Activated CD8-positive, alpha-beta T cell treated with anti-CD3 and anti-CD28 coated beads for 36 hours (primary cell): Measurements from ENCODE around the gene OSBP. TPM values are rescaled to one million over a fixed set of nuclear protein-coding genes. Genes with fewer than 3 reads are reported as not detected.

ENCODE experiments used
- ATAC-seq: fragments of 200-7000 bp; cut with Tn5 transposase; one replicate; pipeline ENCODE4 v1.10.0; 2021; ENCODE audit warnings: mild to moderate bottlenecking, moderate library complexity
- CTCF ChIA-PET: fragments of 350-600 bp; sonication (Branson Sonifier 250); formaldehyde crosslinking; loops from one replicate; lab custom pipeline; 2021; ENCODE audit warnings: antibody characterized with exemption; lab: Charles Lee
- POLR2A ChIA-PET: fragments of 350-600 bp; sonication (Branson Sonifier 250); formaldehyde crosslinking; loops from one replicate; lab custom pipeline; 2021; ENCODE audit warnings: antibody characterized with exemption; lab: Charles Lee
- DNase-seq: peaks from one replicate; pipeline ENCODE4 v3.0.0-alpha.2; 2020
- H3K27ac Mint-ChIP-seq: one replicate; pipeline ENCODE4 v1.8.0; 2021; ENCODE audit warnings: mild to moderate bottlenecking, mixed read lengths
- H3K27me3 Mint-ChIP-seq: one replicate; pipeline ENCODE4 v1.8.0; 2021; ENCODE audit warnings: mixed read lengths
- H3K36me3 Mint-ChIP-seq: one replicate; pipeline ENCODE4 v1.8.0; 2021; ENCODE audit warnings: low read depth, mixed read lengths
- H3K4me1 Mint-ChIP-seq: one replicate; pipeline ENCODE4 v1.8.0; 2021; ENCODE audit warnings: low read depth, mixed read lengths
- H3K4me3 Mint-ChIP-seq: one replicate; pipeline ENCODE4 v1.8.0; 2021; ENCODE audit warnings: mild to moderate bottlenecking, moderate library complexity, mixed read lengths
- H3K9me3 Mint-ChIP-seq: one replicate; pipeline ENCODE4 v1.8.0; 2021; ENCODE audit warnings: mixed read lengths
- CTCF ChIP-seq: fragments of 200-600 bp; IDR thresholded peaks from one replicate; pipeline ENCODE4 v1.8.0; 2022; ENCODE audit warnings: antibody characterized with exemption, mild to moderate bottlenecking
- intact Hi-C: fragments of 100-400 bp; cut with micrococcal nuclease; formaldehyde crosslinking; loops from one replicate; pipeline ENCODE4 v1.10.0; 2022
- total RNA-seq, 2 experiments: library from RNA; stranded (reverse); gene quantifications; one replicate each; pipeline ENCODE4 v1.2.3, GENCODE V29; 2021

OSBP gene
- total RNA-seq = 10 to 100 TPM; 38.1 to 41.0 TPM

GRCh38 chr11:59615637-59616395, at the start of gene OSBP:
Gene OSBP, minus strand, starts transcription at chr11:59615774. Its CDS starts 110 bp downstream, at chr11:59615664.
- Mint-ChIP-seq H3K27ac (peak within 1 kb of the TSS; percentile 96), H3K4me1 (peaks cover 33% of the 10 kb centered on the region), H3K4me3 (peak within 1 kb of the TSS; percentile 96), H3K36me3 (peaks cover 20% of the 10 kb centered on the region), H3K9me3 (no peaks in the 10 kb centered on the region), H3K27me3 (no peaks in the 10 kb centered on the region)
- CTCF ChIA-PET = interaction anchor here (0.6 to 1.6 kb wide), 5 partner anchors 10 to 57 kb away, joined by 3 to 7 read pairs (median 4); no protein-coding TSS in a partner anchor
- POLR2A ChIA-PET = interaction anchor here (0.6 to 3.7 kb wide), 9 partner anchors 11 to 567 kb away, joined by 3 to 16 read pairs (median 4); partner anchors contain the start of genes MS4A6A and PATL1
- no peak for TF ChIP-seq CTCF
- DNase-seq = peak; percentile 99
- peak; percentile 85 for ATAC-seq
- intact Hi-C loops = loop anchor here (1.0 kb wide), 1 partner anchor 53 kb away; the partner anchor contains the start of gene PATL1

GRCh38 chr11:59660621-59661020, 45.0 kb upstream of the OSBP start:
- no peak for DNase-seq
- H3K9me3 Mint-ChIP-seq = no peaks in the 10 kb centered on the region
- peaks cover 35% of the 10 kb centered on the region for H3K4me1 Mint-ChIP-seq
- POLR2A ChIA-PET = interaction anchor here (1.2 kb wide), 1 partner anchor 66 kb away, joined by 4 read pairs; no protein-coding TSS in a partner anchor
- H3K4me3 Mint-ChIP-seq = no peak overlapping the region
- intact Hi-C loops = no loop called here
- no peak for ATAC-seq
- peaks cover 52% of the 10 kb centered on the region for H3K36me3 Mint-ChIP-seq
- no peak for TF ChIP-seq CTCF
- CTCF ChIA-PET = interaction anchor here (1.2 kb wide), 1 partner anchor 149 kb away, joined by 3 read pairs; no protein-coding TSS in a partner anchor
- H3K27me3 Mint-ChIP-seq = no peaks in the 10 kb centered on the region
- peak overlapping the region; percentile 28 for H3K27ac Mint-ChIP-seq

- CTCF ChIA-PET = no interaction called here
These were observed 44.4 kb upstream of the OSBP start for GRCh38 chr11:59659981-59660380.

GRCh38 chr11:59658036-59658435, 42.5 kb upstream of the OSBP start:
- no peak for TF ChIP-seq CTCF
- ATAC-seq = no peak
- no peak overlapping the region for H3K27ac Mint-ChIP-seq
- H3K4me3 Mint-ChIP-seq = no peak overlapping the region
- H3K27me3 Mint-ChIP-seq = no peaks in the 10 kb centered on the region
- peaks cover 18% of the 10 kb centered on the region for H3K4me1 Mint-ChIP-seq
- H3K36me3 Mint-ChIP-seq = peaks cover 56% of the 10 kb centered on the region
- intact Hi-C loops = no loop called here
- POLR2A ChIA-PET = interaction anchor here (0.7 to 0.9 kb wide), 2 partner anchors 22 to 87 kb away, joined by 3 read pairs; no protein-coding TSS in a partner anchor
- CTCF ChIA-PET = no interaction called here
- DNase-seq = no peak
- H3K9me3 Mint-ChIP-seq = no peaks in the 10 kb centered on the region

More at GRCh38 chr11:59659981-59660380, 44.4 kb upstream of the OSBP start:
- Mint-ChIP-seq H3K27me3 (no peaks in the 10 kb centered on the region), H3K4me1 (peaks cover 32% of the 10 kb centered on the region), H3K36me3 (peaks cover 53% of the 10 kb centered on the region), H3K9me3 (no peaks in the 10 kb centered on the region), H3K4me3 (no peak overlapping the region), H3K27ac (peak overlapping the region; percentile 28)
- DNase-seq = no peak
- no peak for TF ChIP-seq CTCF
- no peak for ATAC-seq
- intact Hi-C loops = no loop called here
- POLR2A ChIA-PET = interaction anchor here (1.2 kb wide), 1 partner anchor 14 kb away, joined by 4 read pairs; no protein-coding TSS in a partner anchor

GRCh38 chr11:59654893-59655292, 39.3 kb upstream of the OSBP start:
- no peak for DNase-seq
- peaks cover 66% of the 10 kb centered on the region for H3K36me3 Mint-ChIP-seq
- intact Hi-C loops = no loop called here
- no peaks in the 10 kb centered on the region for H3K9me3 Mint-ChIP-seq
- no peaks in the 10 kb centered on the region for H3K4me1 Mint-ChIP-seq
- CTCF ChIA-PET = interaction anchor here (0.7 to 1.4 kb wide), 3 partner anchors 31 to 75 kb away, joined by 3 read pairs; no protein-coding TSS in a partner anchor
- H3K4me3 Mint-ChIP-seq = no peak overlapping the region
- no peak for ATAC-seq
- no peak for TF ChIP-seq CTCF
- POLR2A ChIA-PET = no interaction called here
- H3K27ac Mint-ChIP-seq = no peak overlapping the region
- no peaks in the 10 kb centered on the region for H3K27me3 Mint-ChIP-seq
